MM.1S (cell line): ENCODE data around the gene PRF1.

ENCODE experiments used
- EZH2 ChIP-seq: fragments of 300-600 bp; sonication (generic); optimal IDR thresholded peaks from 2 replicates; pipeline ENCODE3; 2017; ENCODE audit warnings: low read depth, mild to moderate bottlenecking, antibody characterized with exemption, low read length, mixed read lengths
- TF ChIP-seq, protein P1 (sequence below): fragments of 300-600 bp; sonication (generic); IDR thresholded peaks from 2 replicates; pipeline ENCODE4 v1.5.1; 2016; ENCODE audit warnings: antibody characterized with exemption, low read length, mixed read lengths

DNA sequence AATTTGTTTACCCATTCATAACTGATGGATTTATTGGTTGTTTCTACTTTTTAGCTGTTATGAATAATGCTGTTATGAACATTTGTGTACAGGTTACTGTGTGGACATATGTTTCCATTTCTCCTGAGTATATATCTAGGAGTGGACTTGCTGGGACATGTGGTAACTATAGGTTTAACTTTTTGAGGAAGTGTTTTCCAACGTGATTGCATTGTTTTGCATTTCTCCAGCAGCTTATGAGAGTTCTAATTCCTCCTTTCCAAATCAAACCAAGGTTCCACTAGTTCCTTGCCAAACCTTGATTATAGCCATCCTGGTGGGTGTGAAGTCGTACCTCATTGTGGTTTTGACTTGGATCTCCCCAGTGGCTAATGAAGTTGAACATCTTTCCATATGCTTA lies 2.6 kb upstream of the PRF1 start:
- TF ChIP-seq, protein P1, sequence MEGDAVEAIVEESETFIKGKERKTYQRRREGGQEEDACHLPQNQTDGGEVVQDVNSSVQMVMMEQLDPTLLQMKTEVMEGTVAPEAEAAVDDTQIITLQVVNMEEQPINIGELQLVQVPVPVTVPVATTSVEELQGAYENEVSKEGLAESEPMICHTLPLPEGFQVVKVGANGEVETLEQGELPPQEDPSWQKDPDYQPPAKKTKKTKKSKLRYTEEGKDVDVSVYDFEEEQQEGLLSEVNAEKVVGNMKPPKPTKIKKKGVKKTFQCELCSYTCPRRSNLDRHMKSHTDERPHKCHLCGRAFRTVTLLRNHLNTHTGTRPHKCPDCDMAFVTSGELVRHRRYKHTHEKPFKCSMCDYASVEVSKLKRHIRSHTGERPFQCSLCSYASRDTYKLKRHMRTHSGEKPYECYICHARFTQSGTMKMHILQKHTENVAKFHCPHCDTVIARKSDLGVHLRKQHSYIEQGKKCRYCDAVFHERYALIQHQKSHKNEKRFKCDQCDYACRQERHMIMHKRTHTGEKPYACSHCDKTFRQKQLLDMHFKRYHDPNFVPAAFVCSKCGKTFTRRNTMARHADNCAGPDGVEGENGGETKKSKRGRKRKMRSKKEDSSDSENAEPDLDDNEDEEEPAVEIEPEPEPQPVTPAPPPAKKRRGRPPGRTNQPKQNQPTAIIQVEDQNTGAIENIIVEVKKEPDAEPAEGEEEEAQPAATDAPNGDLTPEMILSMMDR = no peak
- TF ChIP-seq EZH2 = no peak
